ENCODE results near the gene PYGB. TPM values are rescaled to one million over a fixed set of nuclear protein-coding genes. Genes with fewer than 3 reads are reported as not detected.

Gene PYGB
- total RNA-seq, 2 experiments from 2014 or later, result 26.3 to 27.5 TPM

- POLR2A ChIA-PET, result interaction anchor here (0.7 to 1.1 kb wide), 3 partner anchors 22 to 87 kb away, joined by 3 to 7 read pairs (median 3); partner anchors contain the start of genes ENTPD6 and PYGB
- peak overlapping the region; percentile 54 for H3K27ac Mint-ChIP-seq
Observed at GRCh38 chr20:25282034-25282781, 34.3 kb downstream of the PYGB start.

DNA sequence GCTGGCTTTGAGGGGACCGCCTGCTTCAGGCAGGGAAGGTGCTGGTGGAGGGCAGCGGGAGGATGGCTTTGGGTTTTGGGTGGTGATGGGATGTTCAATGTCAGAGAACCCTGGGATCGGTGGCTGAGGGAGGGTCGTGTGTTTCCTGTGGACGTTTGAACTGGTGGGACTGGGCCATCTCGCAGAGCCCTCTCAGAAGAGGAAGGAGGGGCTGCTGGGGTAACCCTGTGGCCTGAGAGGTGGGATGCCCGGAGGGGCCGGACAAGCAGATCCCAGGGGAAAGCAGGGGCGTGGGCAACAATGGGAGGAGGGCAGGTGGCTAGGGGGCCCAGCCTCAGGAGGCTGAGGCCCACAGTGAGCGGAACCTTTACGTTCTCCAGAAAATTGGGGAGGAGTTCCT lies 34.9 kb downstream of the PYGB start:
- ATAC-seq (ENCODE audit: poor library complexity), result no peak
- peaks cover 63% of the 10 kb centered on the region for H3K36me3 Mint-ChIP-seq (ENCODE audit: low read depth)
- CTCF ChIA-PET, result no interaction called here

More at GRCh38 chr20:25282034-25282781, 34.3 kb downstream of the PYGB start:
- H3K36me3 Mint-ChIP-seq (ENCODE audit: low read depth), result peaks cover 65% of the 10 kb centered on the region
- CTCF ChIA-PET, result no interaction called here
- H3K4me3 ChIP-seq (ENCODE audit: low read length), result no peak overlapping the region
- H3K27me3 ChIP-seq (ENCODE audit: control insufficient read depth in 1 of 2, insufficient read depth in 2 of 2, low read length in 2 of 2), result no peaks in the 10 kb centered on the region
- no peaks in the 10 kb centered on the region for H3K4me1 ChIP-seq (ENCODE audit: insufficient read depth, low read length)
- no peak overlapping the region for H3K27ac ChIP-seq (ENCODE audit: low read depth in 1 of 2, low read length in 2 of 2)
- H3K9me3 Mint-ChIP-seq, result no peaks in the 10 kb centered on the region
- no peaks in the 10 kb centered on the region for H3K9me3 ChIP-seq (ENCODE audit: control insufficient read depth in 1 of 2, insufficient read depth in 1 of 2, low read length in 2 of 2)
- peaks cover 4% of the 10 kb centered on the region for H3K4me1 Mint-ChIP-seq (ENCODE audit: low read depth)
- TF ChIP-seq, protein P1, sequence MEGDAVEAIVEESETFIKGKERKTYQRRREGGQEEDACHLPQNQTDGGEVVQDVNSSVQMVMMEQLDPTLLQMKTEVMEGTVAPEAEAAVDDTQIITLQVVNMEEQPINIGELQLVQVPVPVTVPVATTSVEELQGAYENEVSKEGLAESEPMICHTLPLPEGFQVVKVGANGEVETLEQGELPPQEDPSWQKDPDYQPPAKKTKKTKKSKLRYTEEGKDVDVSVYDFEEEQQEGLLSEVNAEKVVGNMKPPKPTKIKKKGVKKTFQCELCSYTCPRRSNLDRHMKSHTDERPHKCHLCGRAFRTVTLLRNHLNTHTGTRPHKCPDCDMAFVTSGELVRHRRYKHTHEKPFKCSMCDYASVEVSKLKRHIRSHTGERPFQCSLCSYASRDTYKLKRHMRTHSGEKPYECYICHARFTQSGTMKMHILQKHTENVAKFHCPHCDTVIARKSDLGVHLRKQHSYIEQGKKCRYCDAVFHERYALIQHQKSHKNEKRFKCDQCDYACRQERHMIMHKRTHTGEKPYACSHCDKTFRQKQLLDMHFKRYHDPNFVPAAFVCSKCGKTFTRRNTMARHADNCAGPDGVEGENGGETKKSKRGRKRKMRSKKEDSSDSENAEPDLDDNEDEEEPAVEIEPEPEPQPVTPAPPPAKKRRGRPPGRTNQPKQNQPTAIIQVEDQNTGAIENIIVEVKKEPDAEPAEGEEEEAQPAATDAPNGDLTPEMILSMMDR (IDR thresholded peaks at IDR 0.05), result no peak
- peaks cover 78% of the 10 kb centered on the region for H3K36me3 ChIP-seq (ENCODE audit: insufficient read depth, low read length)
- ATAC-seq (ENCODE audit: poor library complexity) (no peak), DNase-seq (peak in 2 of 14 experiments; percentile 0 to 31)
- no peak overlapping the region for H3K4me3 Mint-ChIP-seq
- no peaks in the 10 kb centered on the region for H3K27me3 Mint-ChIP-seq
- intact Hi-C loops (cut with DNase I, micrococcal nuclease), result no loop called here

GRCh38 chr20:25283221-25283951 lies 35.5 kb downstream of the PYGB start:
- DNase-seq, result peak in 1 of 14 experiments; percentile 29
- peaks cover 4% of the 10 kb centered on the region for H3K4me1 Mint-ChIP-seq (ENCODE audit: low read depth)
- H3K36me3 Mint-ChIP-seq (ENCODE audit: low read depth), result peaks cover 66% of the 10 kb centered on the region
- no peak overlapping the region for H3K4me3 Mint-ChIP-seq
- intact Hi-C loops (cut with DNase I, micrococcal nuclease), result no loop called here
- TF ChIP-seq, protein P1 (IDR thresholded peaks at IDR 0.05), result no peak
- Histone ChIP-seq H3K4me3 (ENCODE audit: low read length) (no peak overlapping the region), H3K27me3 (ENCODE audit: control insufficient read depth in 1 of 2, insufficient read depth in 2 of 2, low read length in 2 of 2) (no peaks in the 10 kb centered on the region), H3K36me3 (ENCODE audit: insufficient read depth, low read length) (peaks cover 77% of the 10 kb centered on the region), H3K27ac (ENCODE audit: low read depth in 1 of 2, low read length in 2 of 2) (no peak overlapping the region), H3K4me1 (ENCODE audit: insufficient read depth, low read length) (no peaks in the 10 kb centered on the region), H3K9me3 (ENCODE audit: control insufficient read depth in 1 of 2, insufficient read depth in 1 of 2, low read length in 2 of 2) (no peaks in the 10 kb centered on the region)
- ChIA-PET POLR2A (no interaction called here), CTCF (no interaction called here)
- ATAC-seq (ENCODE audit: poor library complexity), result no peak
- no peaks in the 10 kb centered on the region for H3K9me3 Mint-ChIP-seq
- peak overlapping the region; percentile 54 for H3K27ac Mint-ChIP-seq
- no peaks in the 10 kb centered on the region for H3K27me3 Mint-ChIP-seq

More for the DNA sequence above, 34.9 kb downstream of the PYGB start:
- Histone ChIP-seq H3K36me3 (ENCODE audit: insufficient read depth, low read length) (peaks cover 77% of the 10 kb centered on the region), H3K4me3 (ENCODE audit: low read length) (no peak overlapping the region), H3K9me3 (ENCODE audit: control insufficient read depth in 1 of 2, insufficient read depth in 1 of 2, low read length in 2 of 2) (no peaks in the 10 kb centered on the region), H3K4me1 (ENCODE audit: insufficient read depth, low read length) (no peaks in the 10 kb centered on the region), H3K27ac (ENCODE audit: low read depth in 1 of 2, low read length in 2 of 2) (no peak overlapping the region), H3K27me3 (ENCODE audit: control insufficient read depth in 1 of 2, insufficient read depth in 2 of 2, low read length in 2 of 2) (no peaks in the 10 kb centered on the region)
- intact Hi-C loops (cut with DNase I, micrococcal nuclease), result no loop called here
- no peak overlapping the region for H3K4me3 Mint-ChIP-seq
- H3K27ac Mint-ChIP-seq, result peak overlapping the region; percentile 54
- no peaks in the 10 kb centered on the region for H3K9me3 Mint-ChIP-seq
- H3K4me1 Mint-ChIP-seq (ENCODE audit: low read depth), result peaks cover 4% of the 10 kb centered on the region
- POLR2A ChIA-PET, result interaction anchor here (1.1 kb wide), 1 partner anchor 87 kb away, joined by 7 read pairs; the partner anchor contains the start of gene ENTPD6
- TF ChIP-seq, protein P1 (IDR thresholded peaks at IDR 0.05), result no peak
- no peaks in the 10 kb centered on the region for H3K27me3 Mint-ChIP-seq
- DNase-seq, result peak in 1 of 14 experiments; percentile 16
